GM21717 (cell line): ENCODE results near the gene CPEB4.

Experiments used
- ATAC-seq: cut with Tn5 transposase; IDR thresholded peaks from one replicate; pipeline ENCODE4 v1.9.1; 2021; ENCODE audit warnings: mild to moderate bottlenecking, moderate library complexity; ENCODE audit not compliant: unreplicated experiment

The CPEB4 gene

GRCh38 chr5:173883347-173883924, 4.7 kb upstream of the CPEB4 start:
- no peak for ATAC-seq

GRCh38 chr5:173884402-173885053, 3.6 kb upstream of the CPEB4 start:
- ATAC-seq: no peak

GRCh38 chr5:173885054-173885443, 3.1 kb upstream of the CPEB4 start:
- no peak for ATAC-seq

- no peak for ATAC-seq
Measured at GRCh38 chr5:173885475-173886010, 2.6 kb upstream of the CPEB4 start.

- ATAC-seq: no peak
Measured at GRCh38 chr5:173886150-173886549, 2.0 kb upstream of the CPEB4 start.

GRCh38 chr5:173888473-173889131, 453 bp downstream of the CPEB4 start:
- ATAC-seq: no peak

- no peak for ATAC-seq
Measured at GRCh38 chr5:173890195-173890991, 2.2 kb downstream of the CPEB4 start.

- ATAC-seq: no peak
Measured at GRCh38 chr5:173891308-173892116, 3.4 kb downstream of the CPEB4 start.

- no peak for ATAC-seq
Measured at GRCh38 chr5:173893192-173893561, 5.0 kb downstream of the CPEB4 start.

GRCh38 chr5:173895401-173896165, 7.4 kb downstream of the CPEB4 start:
- ATAC-seq: no peak

- no peak for ATAC-seq
Measured at GRCh38 chr5:173896631-173897030, 8.5 kb downstream of the CPEB4 start.

GRCh38 chr5:173901705-173902104, 13.6 kb downstream of the CPEB4 start:
- ATAC-seq: no peak

GRCh38 chr5:173902334-173902733, 14.2 kb downstream of the CPEB4 start:
- ATAC-seq: no peak

- ATAC-seq: no peak
Measured at GRCh38 chr5:173902743-173903142, 14.6 kb downstream of the CPEB4 start.

- ATAC-seq: no peak
Measured at GRCh38 chr5:173903396-173904140, 15.4 kb downstream of the CPEB4 start.

- no peak for ATAC-seq
Measured at GRCh38 chr5:173904151-173904550, 16.0 kb downstream of the CPEB4 start.

- no peak for ATAC-seq
Measured at GRCh38 chr5:173907284-173907683, 19.1 kb downstream of the CPEB4 start.

- no peak for ATAC-seq
Measured at GRCh38 chr5:173907686-173908371, 19.7 kb downstream of the CPEB4 start.

GRCh38 chr5:173909199-173909598, 21.1 kb downstream of the CPEB4 start:
- no peak for ATAC-seq
